Loucy (cell line): ENCODE results near the gene SHFL.
A peak's percentile ranks its signal among the peaks of the same experiment; 100 is the strongest.

Experiments used
- H2AFZ ChIP-seq: fragments of 200-600 bp; sonication (generic); 2 replicates; pipeline ENCODE4 v1.6.0; 2016; ENCODE audit warnings: antibody characterized with exemption, mild to moderate bottlenecking, low read length, moderate library complexity
- H3F3A ChIP-seq: fragments of 200-600 bp; 2 replicates; pipeline ENCODE4 v1.6.0; 2016; ENCODE audit warnings: antibody characterized with exemption, low read depth, mild to moderate bottlenecking
- H3K27me3 ChIP-seq: fragments of 200-600 bp; sonication (generic); 2 replicates; pipeline ENCODE4 v1.6.1; 2014; ENCODE audit warnings: low read length, mild to moderate bottlenecking; ENCODE audit not compliant: insufficient read depth, poor library complexity, severe bottlenecking
- H3K36me3 ChIP-seq: fragments of 200-600 bp; sonication (generic); 2 replicates; pipeline ENCODE4 v1.6.1; 2016; ENCODE audit warnings: low read length; ENCODE audit not compliant: insufficient read depth
- H3K4me1 ChIP-seq: fragments of 200-600 bp; sonication (generic); 2 replicates; pipeline ENCODE4 v1.5.1; 2014; ENCODE audit warnings: low read length, mild to moderate bottlenecking; ENCODE audit not compliant: insufficient read depth, poor library complexity, severe bottlenecking
- H3K4me2 ChIP-seq: fragments of 200-600 bp; sonication (generic); 2 replicates; pipeline ENCODE4 v1.6.0; 2014; ENCODE audit warnings: antibody characterized with exemption, low read length, low read depth, mild to moderate bottlenecking; ENCODE audit not compliant: poor library complexity, severe bottlenecking
- H3K4me3 ChIP-seq: fragments of 200-600 bp; sonication (generic); 2 replicates; pipeline ENCODE4 v1.5.1; 2014; ENCODE audit warnings: low read length, mild to moderate bottlenecking, mixed read lengths; ENCODE audit not compliant: poor library complexity, severe bottlenecking
- H3K79me2 ChIP-seq: fragments of 200-600 bp; sonication (generic); 2 replicates; pipeline ENCODE4 v1.6.1; 2014; ENCODE audit warnings: low read length; ENCODE audit not compliant: insufficient read depth
- H3K9ac ChIP-seq: fragments of 200-600 bp; sonication (generic); 2 replicates; pipeline ENCODE4 v1.6.0; 2014; ENCODE audit warnings: mild to moderate bottlenecking, low read depth, low read length, moderate library complexity; ENCODE audit not compliant: poor library complexity, severe bottlenecking
- H3K9me2 ChIP-seq: fragments of 200-600 bp; sonication (generic); replicated peaks from 2 replicates; pipeline ENCODE4 v1.6.1; 2016; ENCODE audit warnings: low read depth, low read length, mixed read lengths
- H3K9me3 ChIP-seq: fragments of 200-600 bp; sonication (generic); 2 replicates; pipeline ENCODE4 v1.6.1; 2014; ENCODE audit warnings: mild to moderate bottlenecking, antibody characterized with exemption, low read length, low read depth; ENCODE audit not compliant: insufficient read depth
- H4K20me1 ChIP-seq: fragments of 200-600 bp; sonication (generic); 2 replicates; pipeline ENCODE4 v1.6.0; 2014; ENCODE audit warnings: antibody characterized with exemption, low read length, mild to moderate bottlenecking; ENCODE audit not compliant: insufficient read depth, poor library complexity, severe bottlenecking
- CTCF ChIP-seq: fragments of 200-600 bp; sonication (generic); conservative IDR thresholded peaks from 2 replicates; pipeline ENCODE4 v1.5.1; 2014; ENCODE audit warnings: mild to moderate bottlenecking, antibody characterized with exemption, low read length
- EZH2phosphoT487 ChIP-seq: fragments of 200-600 bp; IDR thresholded peaks from 2 replicates; pipeline ENCODE4 v1.6.1; 2018; ENCODE audit warnings: antibody characterized with exemption, mild to moderate bottlenecking, moderate library complexity, borderline replicate concordance

SHFL gene

DNA sequence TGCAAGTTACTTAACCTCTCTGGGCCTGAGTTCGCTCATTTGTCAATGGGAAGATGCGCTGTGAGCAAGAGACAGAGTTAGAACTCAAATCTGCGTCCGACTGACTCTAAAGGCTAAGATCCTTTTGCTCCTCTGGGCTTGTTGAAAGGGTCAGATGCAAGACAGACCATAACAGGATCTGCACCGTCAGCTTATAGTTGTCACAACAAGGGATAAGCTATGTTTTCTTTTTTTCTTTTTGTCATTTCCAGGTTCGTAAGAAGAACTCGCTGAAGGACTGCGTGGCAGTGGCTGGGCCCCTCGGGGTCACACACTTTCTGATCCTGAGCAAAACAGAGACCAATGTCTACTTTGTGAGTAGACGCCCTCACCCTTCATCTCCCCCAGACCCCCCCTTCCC, 21.1 kb downstream of the SHFL start:
- H3K9me3 ChIP-seq, result no peaks in the 10 kb centered on the region
- H3K79me2 ChIP-seq, result peaks cover 51% of the 10 kb centered on the region

GRCh38 chr19:10107817-10108367, 21.8 kb downstream of the SHFL start:
- Histone ChIP-seq H3K9me3 (no peaks in the 10 kb centered on the region), H3K4me2 (peak overlapping the region; percentile 96), H3K4me1 (peaks cover 30% of the 10 kb centered on the region), H3K27me3 (no peaks in the 10 kb centered on the region), H2AFZ (no peak overlapping the region), H3K9ac (peak overlapping the region; percentile 99), H4K20me1 (peaks cover 47% of the 10 kb centered on the region), H3K4me3 (peak overlapping the region; percentile 90), H3K79me2 (peaks cover 51% of the 10 kb centered on the region), H3F3A (peaks cover 20% of the 10 kb centered on the region), H3K9me2 (no peaks in the 10 kb centered on the region), H3K36me3 (peaks cover 39% of the 10 kb centered on the region; the same call in 1 of the 2 replicates)
- no peak for TF ChIP-seq CTCF
- no peak for TF ChIP-seq EZH2phosphoT487

More for the DNA sequence above, 21.1 kb downstream of the SHFL start:
- no peaks in the 10 kb centered on the region for H3K27me3 ChIP-seq
- no peak for TF ChIP-seq EZH2phosphoT487
- TF ChIP-seq CTCF, result no peak
- H2AFZ ChIP-seq, result no peak overlapping the region
- H3K4me1 ChIP-seq, result peaks cover 36% of the 10 kb centered on the region
- peak overlapping the region; percentile 90 for H3K4me3 ChIP-seq
- H3K9me2 ChIP-seq, result no peaks in the 10 kb centered on the region
- peaks cover 44% of the 10 kb centered on the region for H4K20me1 ChIP-seq
- H3K36me3 ChIP-seq, result peaks cover 39% of the 10 kb centered on the region; the same call in 1 of the 2 replicates
- H3K4me2 ChIP-seq, result peak overlapping the region; percentile 96
- peak overlapping the region; percentile 99 for H3K9ac ChIP-seq
- peaks cover 17% of the 10 kb centered on the region for H3F3A ChIP-seq

GRCh38 chr19:10109528-10109927, 23.4 kb downstream of the SHFL start:
- TF ChIP-seq CTCF (no peak), EZH2phosphoT487 (no peak)
- Histone ChIP-seq H3K79me2 (peaks cover 51% of the 10 kb centered on the region), H3K9me2 (no peaks in the 10 kb centered on the region), H2AFZ (no peak overlapping the region), H3K27me3 (no peaks in the 10 kb centered on the region), H3K4me3 (no peak overlapping the region), H3K4me2 (no peak overlapping the region), H3K36me3 (peaks cover 40% of the 10 kb centered on the region; the same call in 1 of the 2 replicates), H4K20me1 (peaks cover 47% of the 10 kb centered on the region), H3K4me1 (peaks cover 20% of the 10 kb centered on the region), H3K9ac (no peak overlapping the region), H3K9me3 (no peaks in the 10 kb centered on the region), H3F3A (peaks cover 16% of the 10 kb centered on the region)
